A673 (cell line): ENCODE results near the gene C11orf52.

ENCODE experiments used
- CTCF ChIP-seq: fragments of 300-800, 200-600 bp; sonication (generic); conservative IDR thresholded peaks from 2 replicates; pipeline ENCODE4 v1.5.1; 2017; ENCODE audit warnings: low read depth, mild to moderate bottlenecking, antibody characterized with exemption, low read length, moderate library complexity, mixed read lengths
- EZH2 ChIP-seq: fragments of 200-600 bp; sonication (generic); IDR thresholded peaks from 2 replicates; pipeline ENCODE4 v1.6.1; 2017; ENCODE audit warnings: borderline replicate concordance, low read depth, mild to moderate bottlenecking, mixed read lengths, antibody characterized with exemption, low read length; ENCODE audit not compliant: poor library complexity, severe bottlenecking

GRCh38 chr11:111912535-111912934 is 6.2 kb upstream of the C11orf52 start, which contains the start of gene HSPB2:
- TF ChIP-seq EZH2 (no peak), CTCF (no peak)
